H9 (cell line): ENCODE measurements around the gene AP1AR. TPM values are rescaled to one million over a fixed set of nuclear protein-coding genes. Genes with fewer than 3 reads are reported as not detected.

Experiments
- DNase-seq: peaks from one replicate; pipeline ENCODE4 v3.0.0-alpha.2; 2017
- H2AFZ ChIP-seq: one replicate; pipeline ENCODE4 v1.6.1; 2013; ENCODE audit warnings: mild to moderate bottlenecking, low read length, control low read depth, moderate library complexity
- H2AK5ac ChIP-seq: 2 replicates; pipeline ENCODE4 v1.6.1; 2013; ENCODE audit warnings: low read length, control low read depth, mixed read lengths; ENCODE audit not compliant: insufficient read length
- H2BK120ac ChIP-seq: one replicate; pipeline ENCODE4 v1.6.1; 2013; ENCODE audit warnings: low read depth, mild to moderate bottlenecking, low read length, control low read depth, inconsistent platforms; ENCODE audit not compliant: poor library complexity, severe bottlenecking
- H2BK12ac ChIP-seq: 2 replicates; pipeline ENCODE4 v1.6.1; 2013; ENCODE audit warnings: low read length, control low read depth, mixed read lengths, low read depth; ENCODE audit not compliant: insufficient read length
- H2BK15ac ChIP-seq: 2 replicates; pipeline ENCODE4 v1.6.1; 2013; ENCODE audit warnings: low read depth, low read length, control low read depth
- H2BK20ac ChIP-seq: one replicate; pipeline ENCODE4 v1.6.1; 2013; ENCODE audit warnings: low read depth, mild to moderate bottlenecking, low read length, control low read depth, inconsistent platforms; ENCODE audit not compliant: poor library complexity, severe bottlenecking
- H2BK5ac ChIP-seq: 2 replicates; pipeline ENCODE4 v1.6.1; 2013; ENCODE audit warnings: low read length, control low read depth, mixed read lengths; ENCODE audit not compliant: insufficient read length
- H3K14ac ChIP-seq: 2 replicates; pipeline ENCODE4 v1.6.1; 2013; ENCODE audit warnings: low read length, control low read depth; ENCODE audit not compliant: insufficient read depth
- H3K18ac ChIP-seq: 2 replicates; pipeline ENCODE4 v1.6.1; 2013; ENCODE audit warnings: low read depth, mild to moderate bottlenecking, mixed read lengths, low read length, control low read depth; ENCODE audit not compliant: insufficient read length
- H3K23ac ChIP-seq: 2 replicates; pipeline ENCODE4 v1.6.1; 2013; ENCODE audit warnings: low read length, control low read depth, mixed read lengths, low read depth; ENCODE audit not compliant: insufficient read length
- H3K23me2 ChIP-seq: 2 replicates; pipeline ENCODE4 v1.6.1; 2013; ENCODE audit warnings: low read depth, mild to moderate bottlenecking, mixed read lengths, low read length, control low read depth; ENCODE audit not compliant: insufficient read length, poor library complexity, severe bottlenecking
- H3K27ac ChIP-seq: 2 replicates; pipeline ENCODE4 v1.5.1; 2013; ENCODE audit warnings: low read length, control low read depth, mixed read lengths, low read depth; ENCODE audit not compliant: insufficient read length
- H3K27me3 ChIP-seq: 2 replicates; pipeline ENCODE4 v1.6.1; 2013; ENCODE audit warnings: low read length, control low read depth, inconsistent platforms; ENCODE audit not compliant: insufficient read depth
- H3K4ac ChIP-seq: 2 replicates; pipeline ENCODE4 v1.6.1; 2013; ENCODE audit warnings: low read depth, mild to moderate bottlenecking, control low read depth, inconsistent platforms, low read length, moderate library complexity
- H3K4me1 ChIP-seq: 2 replicates; pipeline ENCODE4 v1.6.1; 2013; ENCODE audit warnings: low read length, control low read depth, inconsistent platforms; ENCODE audit not compliant: insufficient read depth
- H3K4me2 ChIP-seq: 2 replicates; pipeline ENCODE4 v1.6.1; 2013; ENCODE audit warnings: low read length, control low read depth, mixed read lengths; ENCODE audit not compliant: insufficient read length, insufficient read depth
- H3K56ac ChIP-seq: 2 replicates; pipeline ENCODE4 v1.6.1; 2013; ENCODE audit warnings: low read depth, mild to moderate bottlenecking, mixed read lengths, low read length, control low read depth; ENCODE audit not compliant: insufficient read length
- H3K79me1 ChIP-seq: 2 replicates; pipeline ENCODE4 v1.6.1; 2013; ENCODE audit warnings: low read depth, mild to moderate bottlenecking, moderate library complexity, low read length, control low read depth, inconsistent platforms; ENCODE audit not compliant: insufficient read depth, poor library complexity, severe bottlenecking
- H3K79me2 ChIP-seq: 2 replicates; pipeline ENCODE4 v1.6.1; 2013; ENCODE audit warnings: low read length, control low read depth, inconsistent platforms; ENCODE audit not compliant: insufficient read depth
- H3K9ac ChIP-seq: 2 replicates; pipeline ENCODE4 v1.6.1; 2013; ENCODE audit warnings: low read length, control low read depth, mixed read lengths; ENCODE audit not compliant: insufficient read length; ENCODE audit errors: extremely low read depth
- H3K9me3 ChIP-seq: one replicate; pipeline ENCODE4 v1.6.1; 2013; ENCODE audit warnings: low read depth, low read length, inconsistent platforms; ENCODE audit not compliant: control insufficient read depth
- H3T11ph ChIP-seq: one replicate; pipeline ENCODE4 v1.6.1; 2013; ENCODE audit warnings: mild to moderate bottlenecking, low read length, control low read depth, inconsistent platforms
- H4K20me1 ChIP-seq: one replicate; pipeline ENCODE4 v1.6.1; 2013; ENCODE audit not compliant: control insufficient read depth, insufficient read length, insufficient read depth
- H4K5ac ChIP-seq: 2 replicates; pipeline ENCODE4 v1.6.1; 2013; ENCODE audit warnings: low read depth, mild to moderate bottlenecking, mixed read lengths, low read length, control low read depth; ENCODE audit not compliant: insufficient read length
- H4K8ac ChIP-seq: replicated peaks from 2 replicates; pipeline ENCODE4 v1.6.1; 2013; ENCODE audit warnings: low read length, control low read depth, mixed read lengths, low read depth; ENCODE audit not compliant: insufficient read length
- H4K91ac ChIP-seq: 2 replicates; pipeline ENCODE4 v1.6.1; 2013; ENCODE audit warnings: low read depth, mild to moderate bottlenecking, moderate library complexity, mixed read lengths, low read length, control low read depth; ENCODE audit not compliant: insufficient read length
- H3K27ac Mint-ChIP-seq, 3 experiments: 2 replicates in 2 of 3; 3 replicates in 1 of 3; pipeline ENCODE4 v1.8.0; 2020 to 2021; ENCODE audit warnings: mixed read lengths in 3 of 3, mild to moderate bottlenecking in 1 of 3, moderate library complexity in 1 of 3
- H3K27me3 Mint-ChIP-seq: 2 replicates; pipeline ENCODE4 v1.8.0; 2021; ENCODE audit warnings: low read depth, mild to moderate bottlenecking, moderate library complexity, mixed read lengths
- H3K36me3 Mint-ChIP-seq, 3 experiments: 2 replicates in 2 of 3; 3 replicates in 1 of 3; pipeline ENCODE4 v1.8.0; 2020 to 2021; ENCODE audit warnings: low read depth in 3 of 3, mixed read lengths in 3 of 3; ENCODE audit not compliant: insufficient read depth in 1 of 3
- H3K4me1 Mint-ChIP-seq, 2 experiments: 2 replicates each; pipeline ENCODE4 v1.8.0; 2020; ENCODE audit warnings: mixed read lengths in 2 of 2
- H3K4me3 Mint-ChIP-seq, 2 experiments: 2 replicates in 1 of 2; 3 replicates in 1 of 2; pipeline ENCODE4 v1.8.0; 2020 to 2021; ENCODE audit warnings: mild to moderate bottlenecking in 2 of 2, mixed read lengths in 2 of 2, moderate library complexity in 1 of 2
- H3K9me3 Mint-ChIP-seq, 2 experiments: 2 replicates in 1 of 2; 3 replicates in 1 of 2; pipeline ENCODE4 v1.8.0; 2020; ENCODE audit warnings: mild to moderate bottlenecking in 2 of 2, mixed read lengths in 2 of 2, moderate library complexity in 1 of 2
- WGBS: extraction: QIAGEN DNeasy Blood & Tissue Kit; methylation state at CpG from one replicate; pipeline ENCODE4 v1.1.7; 2013; ENCODE audit warnings: missing lambda C conversion rate, low lambda C conversion rate, mixed read lengths; ENCODE audit not compliant: insufficient read length; ENCODE audit errors: extremely low coverage; 5-methylcytosine and 5-hydroxymethylcytosine counted together
- total RNA-seq: library from RNA; stranded (reverse); gene quantifications from 2 replicates; pipeline ENCODE4 v1.2.1, GENCODE V29; 2021
- TF ChIP-seq, protein P1 (sequence below): fragments of 200-600 bp; sonication (generic); conservative IDR thresholded peaks from 3 replicates; pipeline ENCODE4 v1.8.0; 2021; ENCODE audit warnings: antibody characterized with exemption, mild to moderate bottlenecking

AP1AR gene
- total RNA-seq, 1 experiment from 2014 or later: 24.2 TPM

DNA sequence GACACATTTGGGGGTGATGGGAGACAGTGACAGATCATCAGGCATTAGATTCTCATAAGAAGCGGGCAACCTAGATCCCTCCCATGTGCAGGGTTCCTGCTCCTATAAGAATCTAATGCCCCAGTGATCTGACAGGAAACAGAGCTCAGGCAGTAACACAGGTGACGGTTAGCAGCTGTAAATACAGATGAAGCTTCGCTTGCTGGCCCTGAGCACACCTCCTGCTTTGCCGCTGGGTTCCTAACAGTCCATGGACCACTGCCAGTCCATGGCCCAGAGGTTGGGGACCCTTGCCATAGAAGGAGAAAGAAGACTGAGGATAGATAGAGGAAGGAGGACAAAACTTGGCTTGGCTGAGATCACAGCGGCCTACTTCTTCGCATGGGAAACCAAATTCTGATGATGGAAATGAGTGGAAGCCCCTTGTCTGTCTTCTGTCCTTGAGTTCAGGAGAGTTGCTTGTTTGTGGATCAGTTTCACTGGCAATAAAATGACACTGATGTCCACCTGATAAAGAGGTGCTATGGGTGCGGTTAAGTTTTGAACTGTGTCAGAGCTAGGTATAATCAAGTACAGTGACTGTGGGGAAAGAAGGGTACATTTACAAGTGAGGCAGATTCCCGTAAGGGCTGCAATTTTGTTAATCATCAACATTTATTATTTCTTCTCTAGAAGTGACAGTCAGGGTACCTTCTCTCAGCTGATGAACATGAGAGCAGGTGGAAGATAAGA lies 55.8 kb downstream of the AP1AR start:
- TF ChIP-seq, protein P1, sequence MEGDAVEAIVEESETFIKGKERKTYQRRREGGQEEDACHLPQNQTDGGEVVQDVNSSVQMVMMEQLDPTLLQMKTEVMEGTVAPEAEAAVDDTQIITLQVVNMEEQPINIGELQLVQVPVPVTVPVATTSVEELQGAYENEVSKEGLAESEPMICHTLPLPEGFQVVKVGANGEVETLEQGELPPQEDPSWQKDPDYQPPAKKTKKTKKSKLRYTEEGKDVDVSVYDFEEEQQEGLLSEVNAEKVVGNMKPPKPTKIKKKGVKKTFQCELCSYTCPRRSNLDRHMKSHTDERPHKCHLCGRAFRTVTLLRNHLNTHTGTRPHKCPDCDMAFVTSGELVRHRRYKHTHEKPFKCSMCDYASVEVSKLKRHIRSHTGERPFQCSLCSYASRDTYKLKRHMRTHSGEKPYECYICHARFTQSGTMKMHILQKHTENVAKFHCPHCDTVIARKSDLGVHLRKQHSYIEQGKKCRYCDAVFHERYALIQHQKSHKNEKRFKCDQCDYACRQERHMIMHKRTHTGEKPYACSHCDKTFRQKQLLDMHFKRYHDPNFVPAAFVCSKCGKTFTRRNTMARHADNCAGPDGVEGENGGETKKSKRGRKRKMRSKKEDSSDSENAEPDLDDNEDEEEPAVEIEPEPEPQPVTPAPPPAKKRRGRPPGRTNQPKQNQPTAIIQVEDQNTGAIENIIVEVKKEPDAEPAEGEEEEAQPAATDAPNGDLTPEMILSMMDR: no peak
- no peak overlapping the region for H3K56ac ChIP-seq
- no peak overlapping the region for H2BK120ac ChIP-seq
- H2BK20ac ChIP-seq: no peak overlapping the region
- H3K23me2 ChIP-seq: peaks cover 13% of the 10 kb centered on the region
- H3K9me3 ChIP-seq: no peaks in the 10 kb centered on the region
- H3K9ac ChIP-seq: no peak overlapping the region
- no peak overlapping the region for H3K14ac ChIP-seq
- H3K79me2 ChIP-seq: no peaks in the 10 kb centered on the region
- H2AK5ac ChIP-seq: no peak overlapping the region
- Mint-ChIP-seq H3K9me3 (peaks cover 5 to 12% of the 10 kb centered on the region in 2 experiments), H3K4me3 (peak overlapping the region in 1 of 2 experiments; percentile 30; a peak in 1 of 5 replicates), H3K4me1 (peaks cover 7 to 22% of the 10 kb centered on the region in 2 experiments), H3K27ac (no peak overlapping the region), H3K27me3 (peaks cover 42% of the 10 kb centered on the region), H3K36me3 (peaks cover 0 to 11% (median 2%) of the 10 kb centered on the region in 3 experiments; a peak in 4 of 7 replicates)
- no peaks in the 10 kb centered on the region for H3K27me3 ChIP-seq
- WGBS: no CpG with 5 or more reads among the region's 8 CpGs
- H2AFZ ChIP-seq: no peak overlapping the region
- no peak for DNase-seq
- H4K20me1 ChIP-seq: no peaks in the 10 kb centered on the region
- H3K4ac ChIP-seq: no peak overlapping the region
- H2BK15ac ChIP-seq: no peak overlapping the region
- H2BK12ac ChIP-seq: no peak overlapping the region
- H3K23ac ChIP-seq: no peak overlapping the region
- H3K27ac ChIP-seq: no peak overlapping the region
- H3K4me1 ChIP-seq: no peaks in the 10 kb centered on the region
- H4K5ac ChIP-seq: no peak overlapping the region
- H3K18ac ChIP-seq: no peak overlapping the region
- no peak overlapping the region for H4K91ac ChIP-seq
- no peaks in the 10 kb centered on the region for H3K79me1 ChIP-seq
- H3T11ph ChIP-seq: no peak overlapping the region
- no peak overlapping the region for H3K4me2 ChIP-seq
- no peak overlapping the region for H4K8ac ChIP-seq
- no peak overlapping the region for H2BK5ac ChIP-seq
